ENCODE measurements around the gene STXBP6.

Gene STXBP6

GRCh38 chr14:24911324-24912109, 138.4 kb downstream of the STXBP6 start:
- no peak for DNase-seq

GRCh38 chr14:24910408-24910986, 139.4 kb downstream of the STXBP6 start:
- DNase-seq, result no peak

GRCh38 chr14:24909523-24910302, 140.2 kb downstream of the STXBP6 start:
- DNase-seq, result no peak

- DNase-seq, result no peak
Observed at GRCh38 chr14:24908592-24909236, 141.2 kb downstream of the STXBP6 start.

- DNase-seq, result no peak
Observed at GRCh38 chr14:24904533-24904932, 145.4 kb downstream of the STXBP6 start.

- no peak for DNase-seq
Observed at GRCh38 chr14:24903337-24903736, 146.6 kb downstream of the STXBP6 start.

GRCh38 chr14:24900269-24901100, 149.5 kb downstream of the STXBP6 start:
- no peak for DNase-seq

GRCh38 chr14:24897793-24898192, 152.2 kb downstream of the STXBP6 start:
- no peak for DNase-seq

- no peak for DNase-seq
Observed at GRCh38 chr14:24895622-24896021, 154.3 kb downstream of the STXBP6 start.

GRCh38 chr14:24895243-24895583, 154.7 kb downstream of the STXBP6 start:
- no peak for DNase-seq

- no peak for DNase-seq
Observed at GRCh38 chr14:24894583-24895242, 155.2 kb downstream of the STXBP6 start.

GRCh38 chr14:24892497-24893051, 157.4 kb downstream of the STXBP6 start:
- DNase-seq, result no peak

GRCh38 chr14:24891987-24892496, 157.9 kb downstream of the STXBP6 start:
- DNase-seq, result no peak

GRCh38 chr14:24890716-24891115, 159.2 kb downstream of the STXBP6 start:
- DNase-seq, result no peak

- DNase-seq, result no peak
Observed at GRCh38 chr14:24889843-24890242, 160.1 kb downstream of the STXBP6 start.

GRCh38 chr14:24888532-24888931, 161.4 kb downstream of the STXBP6 start:
- DNase-seq, result no peak

- DNase-seq, result no peak
Observed at GRCh38 chr14:24887623-24888304, 162.2 kb downstream of the STXBP6 start.

GRCh38 chr14:24885410-24885913, 164.5 kb downstream of the STXBP6 start:
- DNase-seq, result no peak

- no peak for DNase-seq
Observed at GRCh38 chr14:24883576-24883975, 166.4 kb downstream of the STXBP6 start.

GRCh38 chr14:24881116-24881893, 168.6 kb downstream of the STXBP6 start:
- no peak for DNase-seq
